Ammon's horn (tissue), 1 donor: ENCODE measurements around the gene POLR1D.

Experiments used
- DNase-seq: peaks from one replicate; pipeline ENCODE4 v3.0.0-alpha.2; 2016; ENCODE audit warnings: low spot score

The POLR1D gene, protein sequence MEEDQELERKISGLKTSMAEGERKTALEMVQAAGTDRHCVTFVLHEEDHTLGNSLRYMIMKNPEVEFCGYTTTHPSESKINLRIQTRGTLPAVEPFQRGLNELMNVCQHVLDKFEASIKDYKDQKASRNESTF

DNA sequence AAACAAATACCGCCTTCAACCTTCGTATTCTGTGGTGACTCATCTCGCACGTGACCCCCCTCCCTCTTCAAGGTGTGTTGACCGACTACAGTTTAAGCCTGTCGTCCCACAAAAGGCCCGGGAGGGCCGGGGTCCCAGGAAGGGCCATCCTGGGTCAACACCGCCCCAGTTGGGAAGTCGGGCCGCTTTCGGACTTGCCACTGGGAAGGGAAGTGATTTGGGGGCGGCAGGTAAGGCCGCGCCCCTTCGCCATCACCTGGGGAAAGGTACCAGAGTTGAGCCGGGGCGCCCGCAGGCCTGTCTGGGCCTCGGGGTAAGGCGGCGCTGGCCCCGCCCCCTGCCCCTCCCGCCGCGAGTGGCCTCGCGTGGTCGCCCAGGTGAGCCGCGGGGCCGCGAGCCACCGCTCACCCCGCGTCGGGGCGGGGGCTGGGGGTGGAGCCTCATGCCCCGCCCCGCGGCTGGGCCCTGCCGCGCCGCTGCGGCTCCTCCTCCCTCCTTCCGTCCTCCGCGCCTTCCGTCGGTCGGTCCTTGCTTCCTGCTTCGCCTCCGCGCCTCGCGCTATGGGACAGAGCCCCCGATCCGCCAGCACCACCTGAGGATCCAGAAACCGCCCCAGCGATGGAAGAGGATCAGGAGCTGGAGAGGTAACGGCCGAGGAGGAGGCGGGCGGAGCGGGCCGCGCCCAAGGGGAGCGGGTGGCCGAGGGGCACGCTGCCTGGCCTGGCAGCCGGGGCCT, at the start of gene POLR1D:
Gene POLR1D (plus strand): TSS at position 527 of the 736 bp plus-strand sequence. CDS start 92 bp downstream, at position 619.
- peak; percentile 91 for DNase-seq

GRCh38 chr13:27572234-27572901, 49.3 kb upstream of the POLR1D start:
- no peak for DNase-seq

- DNase-seq = no peak
Observed at GRCh38 chr13:27573265-27573664, 48.4 kb upstream of the POLR1D start.

- no peak for DNase-seq
Observed at GRCh38 chr13:27574661-27575060, 47.0 kb upstream of the POLR1D start.

- DNase-seq = peak; percentile 16
Observed at GRCh38 chr13:27578121-27579030, 43.3 kb upstream of the POLR1D start.

DNA sequence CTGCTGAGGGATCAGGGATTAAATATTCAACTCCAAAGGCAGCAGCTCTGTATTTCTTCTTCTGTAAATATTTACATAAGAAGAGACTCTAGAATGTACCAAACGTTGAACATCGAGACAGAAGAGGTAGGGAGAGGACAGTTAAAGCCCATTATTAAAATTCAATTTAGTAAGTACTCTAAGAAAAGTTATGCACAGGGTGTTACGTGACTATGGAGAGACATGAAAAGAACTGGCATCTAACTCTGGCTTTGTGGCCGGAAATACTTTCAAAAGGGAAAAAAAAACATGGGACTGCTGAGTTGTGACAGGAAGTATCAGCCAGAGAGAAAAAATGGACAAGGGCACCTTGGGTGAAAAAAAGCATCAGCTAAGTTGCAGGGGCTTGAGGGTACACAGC, 38.0 kb upstream of the POLR1D start:
- DNase-seq = no peak

DNA sequence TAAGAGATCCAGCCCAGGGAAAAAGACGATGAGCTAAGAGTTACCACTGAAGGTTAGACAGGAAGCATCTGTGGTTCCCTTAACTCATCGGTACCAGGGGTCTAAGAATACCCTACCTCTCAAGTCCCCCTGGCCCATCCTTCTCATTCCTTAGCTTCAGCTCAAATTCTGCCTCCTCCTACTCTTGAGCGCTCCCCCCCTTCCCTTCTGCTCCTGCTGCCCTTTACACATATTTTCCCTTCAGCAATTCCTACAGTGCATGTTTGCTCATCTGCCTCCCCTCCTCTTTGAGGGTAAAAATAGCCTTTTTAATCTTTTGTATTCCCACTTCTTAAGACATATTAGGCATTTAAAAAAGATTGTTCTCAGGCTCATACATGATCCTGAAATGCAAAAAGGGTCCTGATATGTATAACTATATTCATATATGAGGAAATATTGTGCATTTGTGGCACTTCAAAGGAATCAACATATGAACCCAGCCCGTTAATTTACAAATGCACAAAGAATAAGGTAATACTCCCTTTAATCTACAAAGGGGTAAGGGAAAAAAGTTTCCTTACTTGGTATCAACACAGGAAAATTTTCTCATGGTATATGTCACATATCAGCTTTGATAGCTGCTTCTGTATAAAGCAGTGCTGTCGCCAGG, 34.5 kb upstream of the POLR1D start:
- no peak for DNase-seq

GRCh38 chr13:27588405-27588804, 33.3 kb upstream of the POLR1D start:
- no peak for DNase-seq

DNA sequence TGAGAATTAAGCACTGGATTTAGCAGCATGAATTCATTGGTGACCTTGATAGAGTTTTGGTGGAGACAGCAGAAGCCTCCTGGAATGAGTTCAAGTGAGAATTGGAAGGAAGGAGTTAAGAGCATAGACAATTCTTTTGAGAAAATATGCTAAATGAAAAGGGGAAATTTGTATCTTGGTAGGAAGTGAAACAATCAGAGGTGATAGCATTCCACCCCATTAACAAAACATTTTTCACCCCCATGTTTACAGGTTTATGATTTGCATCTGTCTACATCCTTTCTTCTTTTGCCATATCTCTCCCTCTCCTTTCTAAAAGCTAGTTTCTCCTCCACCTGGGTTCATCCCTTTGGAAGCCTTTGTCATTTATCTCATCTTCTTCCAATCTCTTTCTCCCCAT, 28.8 kb upstream of the POLR1D start:
- no peak for DNase-seq

- DNase-seq = no peak
Observed at GRCh38 chr13:27593267-27593666, 28.4 kb upstream of the POLR1D start.

GRCh38 chr13:27595055-27595811, 26.5 kb upstream of the POLR1D start:
- DNase-seq = no peak

DNA sequence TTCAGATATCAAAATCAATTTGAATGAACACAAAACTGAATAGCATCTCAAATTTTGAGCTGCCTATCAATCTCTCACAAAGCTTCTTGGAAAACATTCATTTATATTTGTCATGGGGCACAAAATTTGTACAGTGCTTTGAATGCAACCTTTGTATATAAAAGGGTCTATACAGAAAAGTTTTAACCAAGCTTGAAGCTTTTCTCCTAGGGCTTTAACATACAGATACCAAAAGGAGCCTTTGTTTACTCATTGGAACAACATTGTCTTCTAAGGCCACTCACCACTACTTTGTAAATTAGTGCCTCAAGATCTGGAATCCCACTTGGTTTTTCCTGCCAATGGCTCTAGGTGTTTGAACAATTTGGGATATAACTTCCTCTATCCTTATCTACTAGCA, 22.6 kb upstream of the POLR1D start:
- no peak for DNase-seq

- DNase-seq = peak; percentile 33
Observed at GRCh38 chr13:27599845-27600553, 21.7 kb upstream of the POLR1D start.

DNA sequence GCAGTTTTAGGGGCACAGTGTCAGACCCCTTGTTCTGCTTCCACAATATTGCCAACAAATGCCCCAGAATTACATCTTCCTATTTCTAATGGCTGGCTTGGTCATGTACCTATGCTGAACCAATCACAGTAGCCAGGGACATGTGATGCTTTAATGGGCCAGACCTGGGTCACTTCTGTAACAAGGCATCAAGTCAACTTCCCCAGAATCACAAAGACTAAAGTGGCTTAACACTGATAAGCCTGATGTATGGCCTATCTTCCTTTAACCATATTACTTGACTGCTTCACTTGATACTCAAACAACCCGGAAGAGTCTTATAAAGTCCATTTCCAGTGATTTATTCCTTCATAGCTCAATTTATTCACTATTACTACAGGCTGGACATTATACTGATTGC, 21.0 kb upstream of the POLR1D start:
- DNase-seq = no peak

- DNase-seq = no peak
Observed at GRCh38 chr13:27601208-27601607, 20.5 kb upstream of the POLR1D start.

GRCh38 chr13:27601803-27602202, 19.9 kb upstream of the POLR1D start:
- DNase-seq = no peak

DNA sequence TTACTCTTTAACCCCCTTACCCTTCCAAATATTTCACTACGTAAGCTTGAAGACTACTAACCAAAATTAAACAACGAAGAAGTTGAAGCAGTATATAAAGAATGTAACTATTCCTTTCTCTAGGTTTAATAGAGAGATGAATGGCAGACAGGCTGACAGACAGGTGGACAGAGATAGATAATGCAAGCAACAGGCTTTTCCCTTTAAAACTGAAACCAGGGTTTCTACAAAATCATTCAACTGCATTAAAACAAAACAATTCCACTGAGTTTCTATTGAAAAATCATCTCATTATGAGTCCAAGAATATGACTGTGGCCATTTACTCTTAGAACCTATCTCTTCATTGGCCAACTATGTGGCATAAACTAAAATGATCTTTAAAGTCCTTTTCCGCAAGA, 16.6 kb upstream of the POLR1D start:
- DNase-seq = no peak

GRCh38 chr13:27605610-27606200, 16.0 kb upstream of the POLR1D start:
- DNase-seq = no peak

- DNase-seq = no peak
Observed at GRCh38 chr13:27607125-27607524, 14.6 kb upstream of the POLR1D start.

DNA sequence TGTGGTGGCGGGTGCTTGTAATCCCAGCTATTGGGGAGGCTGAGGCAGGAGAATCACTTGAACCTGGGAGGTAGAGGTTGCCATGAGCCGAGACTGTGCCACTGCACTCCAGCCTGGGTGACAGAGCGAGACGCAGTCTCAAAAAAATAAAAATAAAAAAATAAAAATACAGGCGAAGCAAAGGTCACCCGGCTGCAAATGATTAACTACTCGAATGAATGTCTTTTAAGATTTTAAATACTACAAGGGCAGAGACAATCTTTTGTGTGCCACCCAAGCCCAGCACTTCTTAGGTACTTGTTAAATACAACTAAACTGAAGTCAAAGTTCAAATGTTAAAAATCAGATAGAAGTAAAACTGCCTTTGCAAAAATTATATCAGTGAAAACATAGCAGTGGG, 8.1 kb upstream of the POLR1D start:
- no peak for DNase-seq
